Fibroblast of upper back skin (primary cell): ENCODE results near the gene CLOCK.

Experiments used
- DNase-seq: peaks from one replicate; pipeline ENCODE4 v3.0.0-alpha.2; 2013

CLOCK gene

DNA sequence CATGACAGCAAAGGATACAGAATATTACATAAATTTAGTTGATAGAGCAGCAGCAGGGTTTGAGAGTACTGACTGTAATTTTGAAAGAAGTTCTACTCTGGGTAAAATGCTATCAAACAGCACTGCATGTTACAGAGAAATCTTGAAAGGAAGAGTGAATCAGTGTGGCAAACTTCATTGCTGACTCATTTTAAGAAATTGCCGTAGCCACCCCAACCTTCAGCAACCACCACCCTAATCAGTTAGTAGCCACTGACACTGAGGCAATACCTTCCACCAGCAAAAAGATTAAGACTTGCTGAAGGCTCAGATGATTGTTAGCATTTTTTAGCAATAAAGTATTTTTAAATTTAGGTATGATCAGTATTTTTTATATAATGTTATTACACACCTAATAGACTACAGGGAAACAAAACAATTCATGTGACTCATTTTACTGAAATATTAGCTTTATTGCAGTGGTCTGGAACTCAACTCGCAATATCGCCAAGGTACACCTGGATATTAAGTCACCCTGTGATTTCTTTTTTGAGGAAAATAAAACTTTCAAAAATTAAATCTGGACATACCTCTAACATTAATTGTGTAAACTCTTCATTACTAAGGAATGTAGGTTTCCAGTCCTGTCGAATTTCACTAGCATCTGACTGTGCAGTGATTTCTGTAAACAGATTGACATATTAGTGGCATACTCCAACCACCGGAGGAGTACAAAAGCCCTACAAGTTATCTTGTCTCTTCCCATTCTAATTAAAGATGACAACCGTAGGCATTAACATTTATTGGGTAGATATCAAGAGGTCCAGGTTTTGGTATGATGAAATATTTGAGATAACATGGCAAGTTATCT, 71.1 kb downstream of the CLOCK start:
- DNase-seq: peak; percentile 69

DNA sequence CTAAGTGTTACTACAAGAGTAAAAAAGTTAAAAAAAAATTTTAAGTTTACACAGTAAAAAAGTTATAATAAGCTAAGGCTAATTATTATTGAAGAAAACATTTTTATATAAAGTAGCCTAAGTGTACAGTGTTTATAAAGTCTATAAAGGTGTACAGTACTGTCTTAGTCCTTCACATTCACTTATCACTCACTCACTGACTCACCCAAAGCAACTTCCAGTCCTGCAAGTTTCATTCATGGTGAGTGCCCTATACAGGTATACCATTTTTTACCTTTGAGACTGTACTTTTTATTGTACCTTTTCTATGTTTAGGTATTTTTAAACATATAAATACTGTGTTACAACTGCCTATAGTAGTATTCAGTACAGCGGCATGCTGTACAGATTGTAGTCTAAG, 76.7 kb downstream of the CLOCK start:
- DNase-seq: no peak

DNA sequence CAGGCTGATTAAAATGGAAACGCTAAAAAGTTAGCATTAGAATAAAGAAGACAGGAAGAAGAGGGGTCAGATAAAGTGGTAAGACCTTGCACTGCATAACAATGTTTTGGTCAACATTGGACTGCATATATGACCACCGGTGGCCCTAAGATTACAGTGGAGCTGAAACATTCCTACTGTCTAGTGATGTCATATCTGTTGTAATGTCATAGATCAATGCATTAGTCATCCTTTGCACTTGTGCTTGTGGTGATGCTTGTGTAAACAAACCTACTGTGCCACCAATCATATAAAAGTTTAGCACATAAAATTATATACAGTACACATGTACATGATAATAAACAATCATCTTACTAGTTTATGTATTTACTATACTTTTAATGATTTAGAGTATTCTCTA, 78.0 kb downstream of the CLOCK start:
- peak; percentile 51 for DNase-seq

DNA sequence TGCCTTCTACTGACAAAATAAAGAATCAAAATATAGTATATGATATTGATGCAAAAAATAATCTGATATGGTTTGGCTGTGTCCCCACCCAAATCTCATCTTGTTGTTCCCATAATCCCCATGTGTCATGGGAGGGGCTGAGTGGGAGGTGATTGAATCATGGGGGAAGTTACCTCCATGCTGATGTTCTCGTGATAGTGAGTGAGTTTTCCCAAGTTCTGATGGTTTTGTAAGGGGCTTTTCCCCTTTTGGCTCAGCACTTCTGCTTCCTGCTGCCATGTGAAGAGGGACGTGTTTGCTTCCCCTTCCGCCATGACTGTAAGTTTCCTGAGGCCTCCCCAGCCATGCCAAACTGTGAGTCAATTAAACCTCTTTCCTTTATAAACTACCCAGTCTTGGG, 80.7 kb downstream of the CLOCK start:
- no peak for DNase-seq

DNA sequence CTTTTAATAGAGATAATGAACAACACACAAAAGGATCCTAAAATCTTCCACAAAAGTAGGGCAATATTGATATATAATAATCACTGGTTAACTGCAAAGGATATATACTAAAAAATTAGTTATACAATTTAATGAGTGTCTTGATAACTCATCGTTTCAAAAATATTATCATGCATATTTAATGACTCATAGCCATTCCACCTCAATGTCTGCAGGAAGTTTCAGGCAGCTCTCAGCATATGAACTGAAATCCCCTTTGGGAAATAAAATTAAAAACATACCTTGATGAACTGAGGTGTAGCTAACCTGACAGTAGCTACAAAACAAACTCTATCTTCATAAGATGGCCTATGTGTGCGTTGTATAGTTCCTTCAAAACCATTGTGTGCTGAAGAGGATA, 88.1 kb downstream of the CLOCK start:
- DNase-seq: peak; percentile 16

DNA sequence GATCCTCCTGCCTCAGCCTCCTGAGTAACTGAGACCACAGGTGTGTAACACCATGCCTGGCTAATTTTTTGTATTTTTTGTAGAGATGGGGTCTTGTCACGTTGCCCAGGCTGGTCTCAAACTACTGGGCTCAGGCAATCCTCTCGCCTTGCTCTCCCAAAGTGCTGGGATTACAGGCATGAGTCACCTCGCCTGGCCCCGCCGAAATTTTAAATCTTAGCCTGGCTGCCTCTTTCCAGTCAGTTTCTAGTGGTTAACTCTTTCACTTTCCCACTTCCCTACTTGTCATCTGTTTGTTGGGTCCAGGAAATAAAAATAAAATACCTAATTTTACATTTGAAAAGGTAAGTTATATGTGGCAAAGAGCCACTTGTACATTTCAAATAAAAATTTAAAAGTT, 88.5 kb downstream of the CLOCK start:
- peak; percentile 38 for DNase-seq

DNA sequence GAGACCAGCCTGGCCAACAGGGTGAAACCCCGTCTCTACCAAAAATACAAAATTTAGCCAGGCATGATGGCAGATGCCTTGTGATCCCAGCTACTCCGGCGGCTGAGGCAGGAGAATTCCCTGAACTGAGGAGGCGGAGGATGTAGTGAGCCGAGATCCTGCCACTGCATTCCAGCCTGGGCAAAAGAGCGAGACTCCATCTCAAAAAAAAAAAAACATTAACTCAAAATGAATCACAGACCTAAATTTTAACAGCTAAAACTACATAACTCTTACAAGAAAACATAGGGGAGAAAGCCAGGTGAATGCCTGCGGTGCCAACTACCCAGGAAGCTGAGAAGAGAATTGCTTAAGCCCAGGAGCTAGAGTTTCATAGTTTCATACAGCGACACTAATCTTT, 96.1 kb downstream of the CLOCK start:
- DNase-seq: no peak

DNA sequence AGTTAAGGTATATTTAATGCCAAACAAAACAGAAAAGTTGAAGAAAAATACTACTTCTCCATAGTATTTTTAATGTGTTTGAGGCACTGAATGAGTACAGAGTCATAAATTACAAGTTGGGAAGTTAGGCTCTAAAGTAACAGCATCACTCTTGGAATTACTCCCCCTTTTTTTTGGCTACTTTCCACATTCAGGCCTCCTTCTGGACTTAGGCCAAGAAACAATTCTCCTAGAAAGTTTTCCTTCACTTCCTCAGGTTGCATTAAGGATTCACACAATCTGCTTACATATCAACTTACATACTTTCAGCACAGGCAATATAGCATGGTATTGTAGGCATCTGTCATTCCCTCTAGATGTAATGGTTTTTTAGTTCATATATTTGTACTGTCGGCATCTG, 98.9 kb downstream of the CLOCK start:
- DNase-seq: peak; percentile 67

DNA sequence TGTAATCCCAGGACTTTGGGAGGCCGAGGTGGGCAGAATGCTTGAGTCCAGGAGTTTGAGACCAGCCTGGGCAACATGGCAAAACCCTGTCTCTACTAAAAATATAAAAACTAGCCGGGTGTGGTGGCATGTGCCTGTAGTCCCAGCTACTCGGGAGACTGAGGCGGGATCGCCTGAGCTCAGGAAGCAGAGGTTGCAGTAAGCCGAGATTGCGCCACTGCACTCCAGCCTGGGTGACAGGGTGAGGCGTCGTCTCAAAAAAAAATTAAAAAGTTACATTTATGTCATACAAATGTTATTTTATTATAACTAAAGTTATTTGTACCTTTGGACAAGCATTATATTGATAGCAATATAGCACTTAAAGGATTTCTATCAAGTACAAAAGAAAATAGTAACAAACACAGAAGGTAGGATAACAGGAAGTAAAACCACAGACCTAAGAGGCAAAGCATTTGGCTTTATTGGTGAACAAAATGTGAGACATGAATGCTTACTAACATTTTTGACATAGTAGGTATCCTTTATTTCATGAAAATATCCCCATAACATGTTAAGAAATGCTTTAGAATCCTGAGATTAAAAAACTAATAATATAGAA, 99.5 kb downstream of the CLOCK start:
- DNase-seq: no peak

DNA sequence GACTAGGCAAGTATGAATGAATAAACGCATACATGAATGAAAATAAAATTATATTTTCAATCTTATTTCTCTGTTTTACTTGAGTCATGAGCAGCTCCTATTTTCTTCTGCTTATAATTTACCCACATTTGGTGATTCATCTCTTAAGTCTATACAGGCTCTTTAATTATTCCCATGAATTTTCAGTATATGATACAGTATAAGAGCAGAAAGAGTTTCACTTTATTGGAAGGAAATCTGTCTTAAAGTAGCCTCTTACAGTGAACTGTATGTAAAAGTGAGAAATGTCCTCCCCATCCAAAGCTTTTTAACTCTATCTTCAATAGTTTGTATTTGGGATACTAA, 100.2 kb downstream of the CLOCK start:
- peak; percentile 33 for DNase-seq

DNA sequence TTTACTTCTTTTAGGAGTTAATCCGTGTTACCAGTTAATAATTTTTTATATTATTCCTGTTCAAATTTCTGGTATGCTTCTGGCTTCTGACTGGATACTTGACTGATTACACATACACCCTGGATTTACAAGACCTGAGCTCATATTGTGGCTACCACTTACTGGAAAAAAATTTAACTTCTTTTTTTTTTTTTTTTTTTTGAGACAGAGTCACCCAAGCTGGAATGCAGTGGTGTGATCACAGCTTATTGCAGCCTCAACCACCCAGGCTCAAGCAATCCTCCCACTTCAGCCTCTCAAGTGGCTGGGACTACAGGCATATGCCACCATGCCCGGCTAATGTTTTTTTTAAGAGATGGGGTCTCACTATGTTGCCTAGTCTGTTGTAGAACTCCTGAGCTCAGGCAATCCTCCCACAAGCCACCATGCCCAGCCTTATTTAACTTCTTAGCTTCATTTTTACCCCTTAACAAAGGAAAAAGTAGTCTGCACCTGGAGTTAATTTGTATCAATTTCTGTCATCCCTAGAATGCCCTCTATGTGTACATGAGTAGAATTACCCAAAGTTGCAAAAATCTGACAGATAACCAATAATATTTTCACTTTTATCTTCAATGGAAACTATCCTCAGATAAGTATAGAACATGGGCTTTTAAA, 100.7 kb downstream of the CLOCK start:
- peak; percentile 89 for DNase-seq

DNA sequence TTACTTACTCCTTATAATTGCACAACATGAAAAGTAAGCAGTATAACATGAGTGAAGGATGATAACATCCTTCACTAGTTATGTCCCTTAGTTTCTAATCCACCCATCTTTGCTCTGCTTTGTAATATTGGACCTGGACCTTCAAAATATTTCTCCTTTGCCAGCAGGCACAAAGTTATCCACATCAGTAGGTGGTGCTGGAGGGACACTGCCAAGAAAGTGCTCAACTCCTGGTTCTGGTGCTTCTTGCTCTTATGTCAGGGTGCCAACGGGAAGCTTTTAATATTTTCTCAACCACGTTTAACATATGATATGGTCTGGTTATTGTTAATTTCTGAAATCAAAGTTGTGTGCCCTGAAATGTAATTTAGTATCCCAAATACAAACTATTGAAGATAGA, 101.9 kb downstream of the CLOCK start:
- peak; percentile 47 for DNase-seq

DNA sequence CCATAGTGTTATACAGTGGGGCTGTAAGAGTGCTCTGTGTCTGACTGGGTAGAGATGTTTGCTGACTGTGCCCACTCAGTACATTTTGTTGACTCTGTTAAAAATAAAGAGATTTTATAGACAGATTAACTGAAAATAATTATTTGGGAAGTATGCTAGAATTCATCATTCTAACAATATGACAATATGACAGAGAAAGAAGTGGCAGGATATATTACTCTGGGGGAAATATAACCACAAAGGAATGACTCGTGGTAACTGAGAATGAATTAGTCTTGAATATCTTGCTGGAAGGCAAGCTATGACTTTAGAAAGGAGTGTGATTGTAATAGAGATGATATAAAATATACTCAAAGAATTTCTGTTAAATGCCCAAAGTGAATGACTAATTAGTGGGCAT, 104.2 kb downstream of the CLOCK start:
- peak; percentile 24 for DNase-seq

DNA sequence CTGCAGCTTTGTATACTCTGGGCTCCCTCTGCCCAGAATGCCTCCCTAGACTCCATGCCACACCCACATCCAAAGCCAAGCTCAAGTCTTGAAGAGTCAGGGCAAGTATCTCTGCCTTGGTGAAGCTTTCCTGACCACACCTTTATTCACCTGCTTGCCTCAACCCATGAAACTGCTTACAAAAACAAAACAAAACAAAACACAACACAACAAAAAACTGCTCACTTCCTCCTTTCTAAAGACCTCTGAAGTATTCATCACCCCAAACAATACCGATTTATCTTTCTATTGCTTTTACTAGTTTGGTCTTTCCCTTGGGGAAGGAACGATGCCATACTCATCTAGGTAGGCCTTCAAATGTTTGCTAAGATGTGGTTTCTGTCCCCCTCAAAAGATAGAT, 105.9 kb downstream of the CLOCK start:
- no peak for DNase-seq

DNA sequence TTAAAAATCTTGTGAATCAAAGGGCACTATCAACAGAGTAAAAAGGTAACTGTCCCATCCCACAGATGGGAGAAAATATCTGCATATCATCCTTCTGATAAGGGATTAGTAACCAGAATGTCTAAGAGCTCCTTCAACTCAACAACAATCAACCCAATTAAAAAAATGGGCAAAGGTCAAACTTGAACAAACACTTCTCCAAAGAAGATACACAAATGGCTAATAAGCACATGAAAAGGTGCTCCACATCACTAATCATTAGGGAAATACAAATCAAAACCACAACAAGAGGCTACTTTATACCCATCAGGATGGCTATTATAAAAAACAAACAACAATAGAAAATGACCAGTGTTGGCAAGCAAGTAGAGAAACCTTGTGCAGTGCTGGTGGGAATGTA, 107.7 kb downstream of the CLOCK start:
- no peak for DNase-seq

DNA sequence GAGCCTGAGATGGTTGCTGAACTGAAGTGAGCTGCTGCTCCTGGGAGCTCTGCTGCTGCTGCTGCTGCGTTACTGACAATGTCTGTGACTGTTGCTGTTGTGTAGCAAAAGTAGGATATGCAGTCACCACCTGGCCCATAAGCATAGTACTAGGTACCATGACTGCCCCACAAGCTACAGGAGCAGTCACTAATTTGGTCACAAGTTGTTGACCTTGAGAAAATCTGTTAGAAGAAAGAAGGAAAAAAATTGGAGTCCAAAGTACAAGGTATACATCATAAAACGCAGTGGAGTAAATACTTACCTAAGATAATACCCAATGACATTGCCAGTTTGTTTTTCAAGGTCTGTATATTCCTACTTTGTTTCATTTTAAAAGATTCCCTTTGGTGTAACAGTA, 108.4 kb downstream of the CLOCK start:
- DNase-seq: no peak

DNA sequence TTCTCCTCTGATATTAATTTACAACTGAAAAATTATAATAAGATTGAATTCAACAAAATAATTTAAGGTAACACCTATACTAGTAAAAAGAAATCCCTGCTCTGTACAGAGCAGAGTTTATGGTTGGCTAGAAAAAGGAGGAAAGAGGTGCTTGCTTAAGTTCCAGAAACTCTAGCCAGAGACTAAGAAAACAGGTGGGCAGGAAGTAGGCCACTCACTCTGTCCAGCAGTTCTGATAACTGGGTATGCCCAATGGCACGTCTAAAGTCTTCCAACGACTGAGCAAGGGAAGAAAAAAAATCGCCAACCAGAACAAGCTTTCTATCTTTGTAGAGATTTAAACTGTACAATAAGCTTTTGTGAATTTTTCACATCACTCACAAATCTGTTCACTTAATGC, 108.9 kb downstream of the CLOCK start:
- DNase-seq: no peak

DNA sequence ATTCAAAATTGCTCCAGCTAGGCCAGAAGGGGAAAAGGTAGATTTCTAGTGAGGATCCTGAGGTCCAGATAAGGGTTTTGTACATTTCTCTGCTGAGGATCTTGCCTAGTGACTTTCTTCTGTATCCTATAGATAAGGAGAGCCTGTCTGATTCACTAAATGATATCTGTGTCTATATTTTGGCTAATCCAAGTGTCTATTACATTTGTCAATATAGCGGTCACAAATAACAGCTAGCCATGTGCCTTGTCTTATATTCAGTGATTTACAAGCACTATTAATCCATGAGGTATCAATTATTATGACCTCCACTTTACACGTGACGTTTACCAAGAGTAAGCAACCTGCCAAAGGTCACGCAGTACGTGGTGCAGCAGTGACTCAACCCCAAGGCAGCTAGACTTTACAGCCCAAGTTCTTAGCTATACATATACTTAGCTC, 109.3 kb downstream of the CLOCK start:
- DNase-seq: peak; percentile 42

DNA sequence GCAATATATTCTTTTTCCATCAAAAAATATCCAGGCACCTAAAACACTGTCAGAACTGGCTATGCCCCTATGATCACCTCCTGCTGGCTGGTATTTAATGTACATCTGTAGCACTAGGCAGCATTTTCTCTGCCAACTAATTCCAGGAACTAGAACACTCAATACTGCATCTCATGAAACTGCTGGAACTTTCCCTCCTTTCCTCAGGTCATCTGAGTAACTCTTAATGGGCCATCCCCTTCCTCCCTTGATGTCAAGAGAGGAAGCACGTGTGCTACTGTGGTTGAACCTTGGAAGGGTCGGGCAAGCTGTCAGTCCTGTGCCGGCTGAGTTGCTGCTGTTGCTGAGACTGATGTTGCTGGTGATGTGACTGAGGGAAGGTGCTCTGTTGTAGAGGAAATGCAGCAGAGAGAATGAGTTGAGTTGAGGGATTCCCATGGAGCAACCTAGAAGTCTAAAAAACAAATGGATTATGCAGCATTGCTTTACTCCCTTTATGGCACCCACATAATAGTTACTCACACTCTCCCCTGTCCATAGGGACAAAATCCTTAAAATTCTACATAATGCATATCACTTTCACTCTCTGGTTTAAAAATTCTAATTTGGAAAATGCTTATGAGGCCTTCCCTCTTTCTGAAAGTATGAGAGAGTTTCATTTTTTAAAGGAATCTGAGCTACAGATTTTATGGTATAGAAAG, 111.4 kb downstream of the CLOCK start:
- DNase-seq: peak; percentile 29

DNA sequence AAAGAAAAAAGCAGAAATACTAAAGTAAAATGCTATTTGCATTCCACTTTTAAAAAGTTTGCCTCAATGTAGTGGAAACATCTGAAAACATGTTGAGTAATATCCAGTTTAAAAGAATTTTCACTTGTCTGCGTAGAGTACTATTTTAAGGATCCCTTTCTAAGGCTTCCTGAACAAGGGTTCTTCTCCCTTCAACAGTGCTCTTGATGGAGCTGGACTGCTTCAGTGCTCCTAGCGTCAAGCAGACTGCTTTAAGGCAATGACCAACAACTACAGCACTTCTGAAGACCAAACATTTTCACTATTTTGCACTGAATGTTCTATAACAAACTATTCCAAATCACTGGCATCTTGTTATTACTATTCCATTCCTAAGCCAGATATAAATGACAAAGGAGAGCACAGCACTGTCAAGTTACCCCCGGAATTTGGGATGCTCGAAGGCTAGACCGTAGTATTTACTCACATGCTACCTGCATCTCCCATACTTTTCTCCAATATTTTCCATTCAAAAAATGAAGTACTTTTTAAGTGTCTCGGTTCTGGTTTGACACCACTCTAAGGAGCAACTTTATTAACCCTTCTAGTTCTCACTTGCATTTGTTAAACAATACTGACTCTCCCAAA, 114.9 kb downstream of the CLOCK start:
- DNase-seq: no peak

DNA sequence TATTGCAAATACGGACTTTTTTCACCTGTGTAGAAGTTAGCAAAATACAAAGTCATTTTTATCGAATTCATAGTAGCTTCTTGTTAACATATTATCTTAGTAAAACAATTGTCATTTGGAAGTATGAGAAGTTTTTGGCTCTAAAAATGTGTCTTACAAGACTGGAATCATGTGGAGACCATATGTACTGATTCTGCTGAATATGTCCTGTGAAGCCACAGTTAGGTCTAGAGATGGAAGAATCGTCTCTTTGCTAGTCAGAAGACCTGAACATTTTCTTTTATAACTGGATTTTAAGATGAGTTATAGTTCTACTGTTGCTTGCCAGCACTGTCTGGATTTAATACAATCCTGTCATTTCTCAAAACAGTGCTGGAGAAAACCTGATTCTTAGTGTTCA, 121.9 kb downstream of the CLOCK start:
- DNase-seq: peak; percentile 15

DNA sequence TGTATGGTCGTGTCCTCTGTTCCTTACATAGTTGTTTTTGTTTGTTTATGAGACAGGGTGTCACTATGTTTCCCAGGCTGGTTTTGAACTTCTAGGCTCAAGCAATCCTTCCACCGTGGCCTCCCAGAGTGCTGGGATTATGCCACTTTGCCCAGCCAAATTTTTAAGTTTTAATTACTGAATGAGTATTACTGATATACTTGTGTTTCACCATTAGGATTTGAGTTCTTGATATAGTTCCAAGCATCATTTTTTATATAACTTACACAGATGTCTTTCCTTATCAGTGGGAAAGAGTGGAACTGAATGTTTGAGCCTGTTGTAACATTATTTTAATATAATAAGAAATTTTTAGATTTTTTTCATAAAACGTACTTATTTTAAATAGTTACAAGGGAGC, 130.5 kb downstream of the CLOCK start:
- DNase-seq: no peak

DNA sequence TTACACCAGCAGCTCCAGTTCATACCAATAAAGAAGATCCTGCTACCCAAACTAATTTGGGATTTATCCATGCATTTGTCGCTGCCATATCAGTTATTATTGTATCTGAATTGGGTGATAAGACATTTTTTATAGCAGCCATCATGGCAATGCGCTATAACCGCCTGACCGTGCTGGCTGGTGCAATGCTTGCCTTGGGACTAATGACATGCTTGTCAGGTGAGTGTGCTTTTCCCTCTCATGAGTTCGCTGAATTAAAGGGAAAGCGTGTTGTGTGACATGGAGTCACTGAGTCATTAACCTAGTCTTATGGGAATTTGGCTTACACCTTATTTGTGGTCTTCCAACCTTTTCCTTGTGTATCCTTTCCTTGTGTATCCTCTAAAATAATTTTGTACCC, 135.1 kb downstream of the CLOCK start:
- no peak for DNase-seq
